Esophagus squamous epithelium (tissue), 4 donors: ENCODE results near the gene BCL2L11.

Experiments
- CTCF ChIP-seq, 6 experiments: fragments of 450-650 bp in 4 of 6; fragments of 200-600 bp in 2 of 6; sonication (generic) in 2 of 6; IDR thresholded peaks; one replicate each; pipeline ENCODE4 v1.5.1; 2016 to 2019; ENCODE audit warnings: antibody characterized with exemption in 6 of 6, mild to moderate bottlenecking in 4 of 6, moderate library complexity in 4 of 6
- POLR2A ChIP-seq, 4 donors: fragments of 450-650 bp; IDR thresholded peaks; one replicate each; pipeline ENCODE4 v1.6.1; 2017; ENCODE audit warnings: antibody characterized with exemption in 4 of 4, mild to moderate bottlenecking in 4 of 4, moderate library complexity in 3 of 4

GRCh38 chr2:111198701-111199100 lies 78.0 kb downstream of the BCL2L11 start:
- no peak for TF ChIP-seq CTCF (IDR thresholded peaks at IDR 0.05)
- TF ChIP-seq POLR2A (IDR thresholded peaks at IDR 0.05): no peak
